WTC11 (cell line): ENCODE results near the gene TAS2R43. TPM values are rescaled to one million over a fixed set of nuclear protein-coding genes. Genes with fewer than 3 reads are reported as not detected.

Experiments used
- ATAC-seq: fragments of 200-7000 bp; cut with Tn5 transposase; 2 replicates; pipeline ENCODE4 v1.10.0; 2021; ENCODE audit warnings: mild to moderate bottlenecking, moderate library complexity
- CTCF ChIA-PET: fragments of 300-600 bp; sonication (Branson Sonifier 250); formaldehyde crosslinking; loops from one replicate; lab custom pipeline; 2021; ENCODE audit warnings: antibody characterized with exemption; lab: Charles Lee
- POLR2A ChIA-PET: fragments of 350-600 bp; sonication (Branson Sonifier 250); formaldehyde crosslinking; loops from one replicate; lab custom pipeline; 2021; ENCODE audit warnings: antibody characterized with exemption; lab: Charles Lee
- DNase-seq: peaks from one replicate; pipeline ENCODE4 v3.0.0; 2021; ENCODE audit warnings: low spot score
- H3K27ac Mint-ChIP-seq: 2 replicates; pipeline ENCODE4 v1.8.0; 2021; ENCODE audit warnings: mixed read lengths
- H3K27me3 Mint-ChIP-seq: 2 replicates; pipeline ENCODE4 v1.8.0; 2021; ENCODE audit warnings: low read depth, mild to moderate bottlenecking, moderate library complexity, mixed read lengths
- H3K36me3 Mint-ChIP-seq: 2 replicates; pipeline ENCODE4 v1.8.0; 2021; ENCODE audit warnings: mixed read lengths
- H3K4me1 Mint-ChIP-seq: 2 replicates; pipeline ENCODE4 v1.8.0; 2022; ENCODE audit warnings: mixed read lengths
- H3K4me3 Mint-ChIP-seq: 2 replicates; pipeline ENCODE4 v1.8.0; 2021; ENCODE audit warnings: mild to moderate bottlenecking, moderate library complexity, mixed read lengths
- H3K9me3 Mint-ChIP-seq: 2 replicates; pipeline ENCODE4 v1.8.0; 2021; ENCODE audit warnings: mixed read lengths
- ATF1 ChIP-seq: sonication (generic); formaldehyde crosslinking; IDR thresholded peaks from 2 replicates; pipeline ENCODE4 v1.8.1; 2023; ENCODE audit warnings: mild to moderate bottlenecking, moderate library complexity, missing genetic modification reagents
- EMX1 ChIP-seq: fragments of 250-450 bp; sonication (Bioruptor Pico); IDR thresholded peaks from 2 replicates; pipeline ENCODE4 v1.8.0; 2021; ENCODE audit warnings: mild to moderate bottlenecking
- ETV6 ChIP-seq: sonication (generic); formaldehyde crosslinking; IDR thresholded peaks from 2 replicates; pipeline ENCODE4 v1.8.1; 2022; ENCODE audit warnings: mild to moderate bottlenecking, missing genetic modification reagents
- GTF2I ChIP-seq: fragments of 250-450 bp; sonication (Bioruptor Pico); conservative IDR thresholded peaks from 2 replicates; pipeline ENCODE4 v1.4.0; 2021; ENCODE audit warnings: mild to moderate bottlenecking
- KAT7 ChIP-seq: sonication (generic); formaldehyde crosslinking; IDR thresholded peaks from 2 replicates; pipeline ENCODE4 v1.8.1; 2023; ENCODE audit warnings: missing genetic modification reagents, mild to moderate bottlenecking, borderline replicate concordance
- MXD4 ChIP-seq: fragments of 250-450 bp; sonication (Bioruptor Pico); IDR thresholded peaks from 2 replicates; pipeline ENCODE4 v1.8.0; 2021; ENCODE audit warnings: mild to moderate bottlenecking, moderate library complexity, borderline replicate concordance
- NFATC4 ChIP-seq: fragments of 250-450 bp; sonication (Bioruptor Pico); IDR thresholded peaks from 2 replicates; pipeline ENCODE4 v1.9.0; 2021; ENCODE audit warnings: mild to moderate bottlenecking
- NR2C2 ChIP-seq: sonication (generic); formaldehyde crosslinking; IDR thresholded peaks from 2 replicates; pipeline ENCODE4 v1.8.0; 2022; ENCODE audit warnings: mild to moderate bottlenecking, missing genetic modification reagents
- NR3C1 ChIP-seq: sonication (generic); formaldehyde crosslinking; conservative IDR thresholded peaks from 2 replicates; pipeline ENCODE4 v1.8.1; 2023; ENCODE audit warnings: low read depth, mild to moderate bottlenecking, missing genetic modification reagents
- RELA ChIP-seq: sonication (generic); formaldehyde crosslinking; IDR thresholded peaks from 2 replicates; pipeline ENCODE4 v1.8.1; 2022; ENCODE audit warnings: missing genetic modification reagents, mild to moderate bottlenecking, borderline replicate concordance
- SMAD4 ChIP-seq: sonication (generic); formaldehyde crosslinking; IDR thresholded peaks from 2 replicates; pipeline ENCODE4 v1.8.0; 2022; ENCODE audit warnings: mild to moderate bottlenecking, missing genetic modification reagents
- STAT6 ChIP-seq: sonication (generic); formaldehyde crosslinking; conservative IDR thresholded peaks from 2 replicates; pipeline ENCODE4 v1.8.1; 2023; ENCODE audit warnings: mild to moderate bottlenecking, low read depth, missing genetic modification reagents, moderate library complexity
- TCF7 ChIP-seq: sonication (generic); formaldehyde crosslinking; IDR thresholded peaks from 2 replicates; pipeline ENCODE4 v1.8.0; 2022; ENCODE audit warnings: mild to moderate bottlenecking, low read depth, missing genetic modification reagents, moderate library complexity
- TEAD1 ChIP-seq: sonication (generic); formaldehyde crosslinking; IDR thresholded peaks from 2 replicates; pipeline ENCODE4 v1.8.0; 2022; ENCODE audit warnings: mild to moderate bottlenecking, missing genetic modification reagents
- TEAD4 ChIP-seq: sonication (generic); formaldehyde crosslinking; IDR thresholded peaks from 2 replicates; pipeline ENCODE4 v1.8.0; 2022; ENCODE audit warnings: mild to moderate bottlenecking, missing genetic modification reagents
- TP53 ChIP-seq: sonication (generic); formaldehyde crosslinking; IDR thresholded peaks from 2 replicates; pipeline ENCODE4 v1.8.1; 2023; ENCODE audit warnings: mild to moderate bottlenecking, missing genetic modification reagents
- ZNF138 ChIP-seq: sonication (generic); formaldehyde crosslinking; conservative IDR thresholded peaks from 2 replicates; pipeline ENCODE4 v1.8.1; 2022; ENCODE audit warnings: mild to moderate bottlenecking, moderate library complexity, missing genetic modification reagents
- ZNF219 ChIP-seq: sonication (generic); formaldehyde crosslinking; IDR thresholded peaks from 2 replicates; pipeline ENCODE4 v1.8.0; 2023; ENCODE audit warnings: missing genetic modification reagents, mild to moderate bottlenecking, borderline replicate concordance
- ZNF232 ChIP-seq: sonication (generic); formaldehyde crosslinking; IDR thresholded peaks from 2 replicates; pipeline ENCODE4 v1.8.0; 2022; ENCODE audit warnings: mild to moderate bottlenecking, missing genetic modification reagents
- ZNF416 ChIP-seq: fragments of 250-450 bp; sonication (Bioruptor Pico); IDR thresholded peaks from 2 replicates; pipeline ENCODE4 v1.9.0; 2021; ENCODE audit warnings: mild to moderate bottlenecking, inconsistent platforms
- ZNF423 ChIP-seq: fragments of 250-450 bp; sonication (Bioruptor Pico); IDR thresholded peaks from 2 replicates; pipeline ENCODE4 v2.1.2; 2022; ENCODE audit warnings: mild to moderate bottlenecking, moderate library complexity
- total RNA-seq: library from RNA; stranded (reverse); gene quantifications from 3 replicates; pipeline ENCODE4 v1.2.3, GENCODE V29; 2021
- TF ChIP-seq, protein P1 (sequence below): sonication (generic); formaldehyde crosslinking; IDR thresholded peaks from 2 replicates; pipeline ENCODE4 v1.8.0; 2023; ENCODE audit warnings: missing genetic modification reagents
- TF ChIP-seq, protein P2 (sequence below): sonication (generic); formaldehyde crosslinking; IDR thresholded peaks from 2 replicates; pipeline ENCODE4 v1.8.1; 2022; ENCODE audit warnings: low read depth, mild to moderate bottlenecking, moderate library complexity, missing genetic modification reagents, borderline replicate concordance
- TF ChIP-seq, protein P3 (sequence below): fragments of 250-450 bp; sonication (Bioruptor Pico); IDR thresholded peaks from 2 replicates; pipeline ENCODE4 v2.1.2; 2022; ENCODE audit warnings: mild to moderate bottlenecking, moderate library complexity
- TF ChIP-seq, protein P4 (sequence below): sonication (generic); formaldehyde crosslinking; IDR thresholded peaks from 2 replicates; pipeline ENCODE4 v1.8.1; 2022; ENCODE audit warnings: low read depth, missing genetic modification reagents, borderline replicate concordance
- TF ChIP-seq, protein P5 (sequence below): sonication (generic); formaldehyde crosslinking; IDR thresholded peaks from 2 replicates; pipeline ENCODE4 v1.8.1; 2023; ENCODE audit warnings: mild to moderate bottlenecking, missing genetic modification reagents
- TF ChIP-seq, protein P6 (sequence below): sonication (generic); formaldehyde crosslinking; IDR thresholded peaks from 2 replicates; pipeline ENCODE4 v1.8.0; 2022; ENCODE audit warnings: mild to moderate bottlenecking, missing genetic modification reagents

The TAS2R43 gene
- total RNA-seq, 1 experiment from 2014 or later, result 0.28 TPM

GRCh38 chr12:11106288-11106687 lies 14.2 kb upstream of the TAS2R43 start:
- peaks cover 51% of the 10 kb centered on the region for H3K36me3 Mint-ChIP-seq
- H3K9me3 Mint-ChIP-seq, result peaks cover 30% of the 10 kb centered on the region
- CTCF ChIA-PET, result interaction anchor here (0.7 kb wide), 1 partner anchor 34 kb away, joined by 3 read pairs; no protein-coding TSS in a partner anchor
- H3K27ac Mint-ChIP-seq, result no peak overlapping the region
- H3K4me1 Mint-ChIP-seq, result peaks cover 8% of the 10 kb centered on the region
- no peaks in the 10 kb centered on the region for H3K27me3 Mint-ChIP-seq
- DNase-seq (no peak), ATAC-seq (no peak)
- POLR2A ChIA-PET, result no interaction called here
- TF ChIP-seq RELA (no peak), ATF1 (CRISPR knock-in tag) (no peak), STAT6 (CRISPR knock-in tag) (no peak), TP53 (no peak), ZNF423 (CRISPR knock-in tag) (no peak), GTF2I (no peak), TEAD1 (CRISPR knock-in tag) (no peak), EMX1 (CRISPR knock-in tag) (no peak), ZNF416 (CRISPR knock-in tag) (no peak), ETV6 (CRISPR knock-in tag) (no peak), NR2C2 (no peak)
- TF ChIP-seq, protein P1, sequence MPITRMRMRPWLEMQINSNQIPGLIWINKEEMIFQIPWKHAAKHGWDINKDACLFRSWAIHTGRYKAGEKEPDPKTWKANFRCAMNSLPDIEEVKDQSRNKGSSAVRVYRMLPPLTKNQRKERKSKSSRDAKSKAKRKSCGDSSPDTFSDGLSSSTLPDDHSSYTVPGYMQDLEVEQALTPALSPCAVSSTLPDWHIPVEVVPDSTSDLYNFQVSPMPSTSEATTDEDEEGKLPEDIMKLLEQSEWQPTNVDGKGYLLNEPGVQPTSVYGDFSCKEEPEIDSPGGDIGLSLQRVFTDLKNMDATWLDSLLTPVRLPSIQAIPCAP (CRISPR knock-in tag), result no peak
- TF ChIP-seq, protein P2, sequence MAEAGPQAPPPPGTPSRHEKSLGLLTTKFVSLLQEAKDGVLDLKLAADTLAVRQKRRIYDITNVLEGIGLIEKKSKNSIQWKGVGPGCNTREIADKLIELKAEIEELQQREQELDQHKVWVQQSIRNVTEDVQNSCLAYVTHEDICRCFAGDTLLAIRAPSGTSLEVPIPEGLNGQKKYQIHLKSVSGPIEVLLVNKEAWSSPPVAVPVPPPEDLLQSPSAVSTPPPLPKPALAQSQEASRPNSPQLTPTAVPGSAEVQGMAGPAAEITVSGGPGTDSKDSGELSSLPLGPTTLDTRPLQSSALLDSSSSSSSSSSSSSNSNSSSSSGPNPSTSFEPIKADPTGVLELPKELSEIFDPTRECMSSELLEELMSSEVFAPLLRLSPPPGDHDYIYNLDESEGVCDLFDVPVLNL (CRISPR knock-in tag), result no peak
- TF ChIP-seq, protein P3, sequence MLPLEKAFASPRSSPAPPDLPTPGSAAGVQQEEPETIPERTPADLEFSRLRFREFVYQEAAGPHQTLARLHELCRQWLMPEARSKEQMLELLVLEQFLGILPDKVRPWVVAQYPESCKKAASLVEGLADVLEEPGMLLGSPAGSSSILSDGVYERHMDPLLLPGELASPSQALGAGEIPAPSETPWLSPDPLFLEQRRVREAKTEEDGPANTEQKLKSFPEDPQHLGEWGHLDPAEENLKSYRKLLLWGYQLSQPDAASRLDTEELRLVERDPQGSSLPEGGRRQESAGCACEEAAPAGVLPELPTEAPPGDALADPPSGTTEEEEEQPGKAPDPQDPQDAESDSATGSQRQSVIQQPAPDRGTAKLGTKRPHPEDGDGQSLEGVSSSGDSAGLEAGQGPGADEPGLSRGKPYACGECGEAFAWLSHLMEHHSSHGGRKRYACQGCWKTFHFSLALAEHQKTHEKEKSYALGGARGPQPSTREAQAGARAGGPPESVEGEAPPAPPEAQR (CRISPR knock-in tag), result no peak
- TF ChIP-seq, protein P4, sequence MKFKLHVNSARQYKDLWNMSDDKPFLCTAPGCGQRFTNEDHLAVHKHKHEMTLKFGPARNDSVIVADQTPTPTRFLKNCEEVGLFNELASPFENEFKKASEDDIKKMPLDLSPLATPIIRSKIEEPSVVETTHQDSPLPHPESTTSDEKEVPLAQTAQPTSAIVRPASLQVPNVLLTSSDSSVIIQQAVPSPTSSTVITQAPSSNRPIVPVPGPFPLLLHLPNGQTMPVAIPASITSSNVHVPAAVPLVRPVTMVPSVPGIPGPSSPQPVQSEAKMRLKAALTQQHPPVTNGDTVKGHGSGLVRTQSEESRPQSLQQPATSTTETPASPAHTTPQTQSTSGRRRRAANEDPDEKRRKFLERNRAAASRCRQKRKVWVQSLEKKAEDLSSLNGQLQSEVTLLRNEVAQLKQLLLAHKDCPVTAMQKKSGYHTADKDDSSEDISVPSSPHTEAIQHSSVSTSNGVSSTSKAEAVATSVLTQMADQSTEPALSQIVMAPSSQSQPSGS (CRISPR knock-in tag), result no peak
- TF ChIP-seq, protein P5, sequence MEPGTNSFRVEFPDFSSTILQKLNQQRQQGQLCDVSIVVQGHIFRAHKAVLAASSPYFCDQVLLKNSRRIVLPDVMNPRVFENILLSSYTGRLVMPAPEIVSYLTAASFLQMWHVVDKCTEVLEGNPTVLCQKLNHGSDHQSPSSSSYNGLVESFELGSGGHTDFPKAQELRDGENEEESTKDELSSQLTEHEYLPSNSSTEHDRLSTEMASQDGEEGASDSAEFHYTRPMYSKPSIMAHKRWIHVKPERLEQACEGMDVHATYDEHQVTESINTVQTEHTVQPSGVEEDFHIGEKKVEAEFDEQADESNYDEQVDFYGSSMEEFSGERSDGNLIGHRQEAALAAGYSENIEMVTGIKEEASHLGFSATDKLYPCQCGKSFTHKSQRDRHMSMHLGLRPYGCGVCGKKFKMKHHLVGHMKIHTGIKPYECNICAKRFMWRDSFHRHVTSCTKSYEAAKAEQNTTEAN (CRISPR knock-in tag), result no peak
- no peak overlapping the region for H3K4me3 Mint-ChIP-seq

DNA sequence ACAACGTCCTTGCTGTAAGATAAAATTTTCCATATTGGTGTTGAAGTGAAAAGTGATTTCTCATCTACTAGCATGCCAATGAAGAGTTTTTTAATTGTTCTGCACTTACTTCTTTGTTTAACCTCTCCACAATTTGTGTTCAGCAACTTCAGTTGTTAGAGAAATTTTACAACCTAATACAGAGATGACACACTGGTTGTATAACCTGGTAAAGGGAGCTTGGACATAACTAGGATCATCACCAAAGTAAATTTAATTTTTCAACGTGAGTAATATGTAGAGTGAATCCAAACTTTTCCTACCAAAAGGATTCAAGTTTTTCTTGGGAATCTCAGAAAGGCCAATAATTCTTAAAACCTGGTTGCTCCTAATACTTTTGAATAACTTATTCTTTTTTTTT lies 13.4 kb upstream of the TAS2R43 start:
- CTCF ChIA-PET, result interaction anchor here (0.7 kb wide), 1 partner anchor 35 kb away, joined by 3 read pairs; no protein-coding TSS in a partner anchor
- H3K27me3 Mint-ChIP-seq, result no peaks in the 10 kb centered on the region
- H3K36me3 Mint-ChIP-seq, result peaks cover 49% of the 10 kb centered on the region
- TF ChIP-seq KAT7 (CRISPR knock-in tag) (no peak), MXD4 (CRISPR knock-in tag) (no peak), TCF7 (no peak), ZNF219 (no peak), TEAD4 (no peak), ZNF232 (CRISPR knock-in tag) (no peak), SMAD4 (no peak), NR3C1 (no peak), NFATC4 (no peak), ZNF138 (CRISPR knock-in tag) (no peak)
- TF ChIP-seq, protein P2 (CRISPR knock-in tag), result no peak
- TF ChIP-seq, protein P6, sequence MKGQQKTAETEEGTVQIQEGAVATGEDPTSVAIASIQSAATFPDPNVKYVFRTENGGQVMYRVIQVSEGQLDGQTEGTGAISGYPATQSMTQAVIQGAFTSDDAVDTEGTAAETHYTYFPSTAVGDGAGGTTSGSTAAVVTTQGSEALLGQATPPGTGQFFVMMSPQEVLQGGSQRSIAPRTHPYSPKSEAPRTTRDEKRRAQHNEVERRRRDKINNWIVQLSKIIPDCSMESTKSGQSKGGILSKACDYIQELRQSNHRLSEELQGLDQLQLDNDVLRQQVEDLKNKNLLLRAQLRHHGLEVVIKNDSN (CRISPR knock-in tag), result no peak

More for the DNA sequence above, 13.4 kb upstream of the TAS2R43 start:
- POLR2A ChIA-PET, result no interaction called here
- no peak overlapping the region for H3K27ac Mint-ChIP-seq
- peaks cover 23% of the 10 kb centered on the region for H3K9me3 Mint-ChIP-seq
- H3K4me1 Mint-ChIP-seq, result peaks cover 8% of the 10 kb centered on the region; the same call in 1 of the 2 replicates
- no peak overlapping the region for H3K4me3 Mint-ChIP-seq
- ATAC-seq (no peak), DNase-seq (no peak)
